Fibroblast of peridontal ligament (primary cell): ENCODE data around the gene GPR171.
A peak's percentile ranks its signal among the peaks of the same experiment; 100 is the strongest.

Source experiments
- DNase-seq: peaks from one replicate; pipeline ENCODE4 v3.0.0-alpha.2; 2010; ENCODE audit errors: extremely low read depth

Gene GPR171

DNA sequence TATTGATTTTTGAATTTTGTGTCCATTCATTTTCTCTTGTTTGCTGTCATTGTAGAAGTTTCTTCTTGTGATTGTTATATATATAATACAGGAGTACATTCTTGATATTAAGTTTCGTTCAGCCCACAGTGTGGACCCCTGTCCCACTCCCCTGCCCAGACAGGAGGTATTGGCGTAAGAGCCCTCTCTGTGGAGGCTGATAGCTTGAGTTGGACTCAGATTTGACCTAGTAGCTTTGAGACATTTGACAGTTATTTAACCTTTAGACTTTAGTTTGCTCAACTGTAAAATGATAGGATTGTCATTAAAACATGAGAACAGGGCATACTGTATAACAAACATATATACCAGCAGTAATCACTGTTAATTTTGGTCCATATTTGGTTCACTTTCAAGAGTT is 27.1 kb downstream of the GPR171 start:
- DNase-seq: no peak

DNA sequence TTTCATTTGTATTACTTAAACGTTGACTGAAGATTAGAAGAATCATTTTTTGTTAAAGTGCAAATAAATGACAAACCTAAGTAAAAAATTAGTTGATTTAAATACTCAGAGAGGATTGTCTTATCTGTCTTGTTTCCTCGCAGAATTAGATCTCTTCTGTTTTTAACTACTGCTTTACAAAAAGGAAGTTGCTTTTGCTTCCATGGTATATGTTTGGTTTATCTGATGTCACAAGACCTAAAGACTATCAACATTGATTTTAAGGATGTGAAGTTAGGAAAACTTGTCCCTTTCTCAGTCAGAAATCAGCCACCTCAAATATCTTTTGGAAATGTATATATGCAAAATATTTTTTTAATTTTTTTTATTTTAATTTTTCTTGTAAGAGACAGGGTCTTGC is 28.7 kb downstream of the GPR171 start:
- DNase-seq: no peak

DNA sequence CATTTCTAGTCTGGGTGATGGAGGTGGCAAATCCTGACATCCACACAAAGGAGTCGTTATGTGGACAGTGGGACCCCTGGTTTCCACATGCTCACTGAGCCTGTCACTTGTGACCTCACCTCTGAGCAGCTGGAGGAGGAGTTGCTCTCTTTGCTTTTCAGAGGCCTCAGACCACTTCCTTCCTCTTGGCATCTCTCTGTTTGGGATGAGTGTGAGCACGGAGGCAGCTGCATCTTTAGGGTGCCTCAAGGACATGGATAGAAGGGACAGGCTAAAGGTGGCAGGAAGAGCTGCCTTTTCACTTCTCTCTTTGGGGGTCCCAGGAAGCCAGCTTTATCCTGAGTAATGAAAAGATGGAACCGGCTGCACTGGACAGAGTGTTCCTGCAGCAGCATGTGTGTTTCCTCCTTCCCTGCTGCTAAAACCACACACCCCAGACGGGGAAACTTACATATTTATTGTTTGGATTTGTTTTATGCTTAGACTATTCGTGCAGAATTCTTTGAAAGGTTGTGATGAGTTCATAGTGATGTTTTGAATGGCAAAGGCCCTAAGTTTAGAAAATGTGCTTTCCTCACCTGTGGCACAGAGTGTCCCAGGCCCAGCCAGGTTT is 31.8 kb downstream of the GPR171 start:
- no peak for DNase-seq

DNA sequence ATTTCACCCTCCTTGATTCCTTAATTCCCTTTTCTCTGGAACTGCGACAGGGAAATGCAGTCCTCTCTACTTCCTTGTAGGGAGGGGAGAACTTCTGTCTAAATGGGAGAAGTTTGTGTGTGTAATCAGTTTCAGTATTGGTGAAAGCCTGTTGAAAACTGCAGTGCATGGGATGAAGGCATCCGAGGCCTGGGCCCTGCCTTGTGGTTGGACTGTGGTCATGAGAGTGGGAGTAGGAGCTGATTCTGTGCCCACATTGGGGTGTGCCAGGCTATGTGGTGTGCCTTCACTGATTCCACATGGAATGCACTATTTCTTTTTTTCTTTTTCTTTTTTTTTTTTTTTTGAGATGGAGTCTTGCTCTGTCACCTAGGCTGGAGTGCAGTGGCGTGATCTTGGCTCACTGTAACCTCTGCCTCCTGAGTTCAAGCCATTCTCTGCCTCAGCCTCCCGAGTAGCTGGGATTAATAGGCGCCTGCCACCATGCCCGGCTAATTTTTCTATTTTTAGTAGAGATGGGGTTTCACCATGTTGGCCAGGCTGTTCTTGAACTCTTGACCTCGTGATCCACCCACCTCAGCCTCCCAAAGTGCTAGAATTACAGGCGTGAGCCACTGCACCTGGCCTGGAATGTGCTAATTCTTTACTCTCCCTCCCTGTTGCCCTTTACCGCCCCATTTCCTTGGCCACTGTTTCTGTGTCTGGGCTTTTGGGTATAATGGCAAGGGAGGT is 32.9 kb downstream of the GPR171 start:
- peak; percentile 41 for DNase-seq

DNA sequence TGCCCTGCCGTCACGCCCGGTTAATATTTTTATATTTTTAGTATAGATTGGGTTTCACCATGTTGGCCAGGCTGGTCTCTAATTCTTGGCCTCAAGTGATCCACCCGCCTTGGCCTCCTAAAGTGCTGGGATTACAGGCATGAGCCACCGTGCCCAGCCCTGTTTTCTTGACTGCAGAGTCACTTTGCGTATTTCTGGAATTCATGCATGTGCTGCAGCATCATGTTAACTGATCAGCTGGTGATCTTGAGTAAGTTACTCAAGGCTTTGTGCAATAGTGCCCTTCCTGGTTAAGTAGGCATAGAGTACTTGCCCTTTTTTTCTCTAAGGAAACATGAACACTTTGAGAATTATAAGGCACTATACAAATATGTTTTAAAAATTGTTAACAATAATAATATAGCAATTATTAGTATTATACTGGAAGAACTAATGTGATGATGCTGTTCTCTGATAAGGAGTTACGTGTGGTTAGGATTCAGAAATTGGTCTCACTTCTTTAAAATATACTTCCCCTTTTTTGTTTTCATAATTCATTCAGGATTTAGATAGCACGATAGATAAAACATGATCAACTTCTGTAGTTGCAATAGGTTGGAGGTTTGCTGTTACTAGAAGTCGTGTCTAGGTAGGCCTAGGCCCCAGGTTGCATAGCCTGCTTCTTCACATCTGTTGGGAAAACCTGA is 33.6 kb downstream of the GPR171 start:
- peak; percentile 15 for DNase-seq

DNA sequence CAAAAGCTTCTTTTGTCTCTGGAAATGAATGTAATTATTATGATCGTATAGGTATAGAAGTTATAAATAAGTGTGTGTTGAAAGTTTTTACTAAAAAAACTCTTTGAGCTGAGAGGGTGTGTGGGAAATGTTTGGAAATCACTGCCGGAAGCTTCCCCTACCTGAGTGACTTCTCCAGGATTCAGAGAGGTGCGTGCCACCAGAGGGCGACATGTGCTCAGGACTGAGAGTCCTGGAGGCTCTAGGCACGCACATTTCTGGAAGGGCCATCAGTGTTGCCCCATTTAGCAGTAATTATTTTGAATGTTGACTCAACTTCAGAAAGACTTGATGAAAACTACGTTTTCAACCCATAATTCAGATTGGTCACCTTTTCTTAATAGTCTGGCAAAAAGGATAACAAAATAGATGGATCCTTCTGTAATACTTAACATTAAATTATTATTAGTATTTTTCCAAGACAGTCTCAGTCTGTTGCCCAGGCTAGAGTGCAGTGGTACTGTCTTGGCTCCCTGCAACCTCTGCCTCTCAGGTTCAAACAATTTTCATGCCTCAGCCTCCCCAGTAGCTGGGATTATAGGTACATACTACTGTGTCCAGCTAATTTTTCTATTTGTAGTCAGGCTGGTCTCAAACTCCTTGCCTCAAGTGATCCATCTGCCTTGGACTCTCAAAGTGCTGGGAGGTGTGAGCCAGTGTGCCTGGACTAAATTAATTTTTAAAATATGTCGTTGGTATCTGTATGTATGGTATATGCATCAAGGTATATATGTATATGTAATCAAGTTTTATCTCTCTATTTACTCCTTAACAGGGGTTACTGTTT is 34.5 kb downstream of the GPR171 start:
- DNase-seq: peak; percentile 62

DNA sequence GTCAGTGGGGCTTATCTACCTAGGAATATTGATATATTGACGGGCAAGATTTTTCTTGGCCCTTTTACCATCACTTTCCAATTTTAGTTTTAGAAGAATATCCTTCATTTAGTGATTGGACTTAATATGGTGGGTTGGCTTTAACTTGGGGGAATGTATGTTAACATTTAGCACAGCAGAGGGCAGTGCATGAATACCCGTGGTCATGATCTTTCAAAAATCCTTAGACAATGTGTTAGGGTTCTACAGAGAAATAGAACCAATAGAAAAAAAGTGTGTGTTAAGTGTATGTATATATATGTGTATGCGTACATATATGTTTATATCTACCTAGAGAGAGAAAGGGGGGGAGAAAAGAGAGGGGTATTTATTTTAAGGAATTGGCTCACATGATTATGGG is 36.9 kb downstream of the GPR171 start:
- no peak for DNase-seq

DNA sequence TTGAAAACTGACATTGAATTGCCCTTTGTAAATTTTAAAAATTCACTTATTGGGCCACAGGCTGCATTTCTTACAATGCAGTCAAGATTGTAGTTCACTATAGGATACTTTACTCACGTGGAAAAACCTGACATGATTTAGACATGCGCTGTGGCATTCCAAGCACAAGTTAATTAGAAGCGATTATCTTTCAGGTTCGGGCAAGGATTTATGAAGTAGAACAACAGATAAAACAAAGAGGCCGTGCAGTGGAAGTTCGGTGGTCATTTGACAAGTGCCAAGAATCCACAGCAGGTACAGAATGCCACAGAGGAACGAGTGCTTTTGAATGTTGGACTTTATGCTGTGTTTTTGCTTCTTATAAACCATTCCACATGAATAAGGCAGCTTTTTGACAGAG is 37.8 kb downstream of the GPR171 start:
- DNase-seq: no peak

DNA sequence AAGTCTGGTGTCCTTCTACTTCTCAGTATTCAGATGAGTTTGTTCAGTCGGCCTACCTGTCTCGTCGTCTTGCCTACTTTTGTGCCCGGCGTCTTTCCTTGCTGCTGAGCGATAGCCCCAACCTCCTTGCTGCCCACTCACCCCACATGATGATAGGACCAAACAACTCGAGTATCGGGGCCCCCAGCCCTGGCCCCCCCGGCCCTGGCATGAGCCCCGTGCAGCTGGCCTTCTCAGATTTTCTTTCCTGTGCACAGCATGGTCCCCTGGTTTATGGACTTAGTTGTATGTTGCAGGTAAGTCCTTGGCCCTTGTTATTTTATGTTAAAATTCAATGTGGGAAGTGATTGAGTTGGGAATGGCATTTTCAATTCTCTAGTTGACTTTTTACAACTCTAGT is 43.2 kb downstream of the GPR171 start:
- no peak for DNase-seq

DNA sequence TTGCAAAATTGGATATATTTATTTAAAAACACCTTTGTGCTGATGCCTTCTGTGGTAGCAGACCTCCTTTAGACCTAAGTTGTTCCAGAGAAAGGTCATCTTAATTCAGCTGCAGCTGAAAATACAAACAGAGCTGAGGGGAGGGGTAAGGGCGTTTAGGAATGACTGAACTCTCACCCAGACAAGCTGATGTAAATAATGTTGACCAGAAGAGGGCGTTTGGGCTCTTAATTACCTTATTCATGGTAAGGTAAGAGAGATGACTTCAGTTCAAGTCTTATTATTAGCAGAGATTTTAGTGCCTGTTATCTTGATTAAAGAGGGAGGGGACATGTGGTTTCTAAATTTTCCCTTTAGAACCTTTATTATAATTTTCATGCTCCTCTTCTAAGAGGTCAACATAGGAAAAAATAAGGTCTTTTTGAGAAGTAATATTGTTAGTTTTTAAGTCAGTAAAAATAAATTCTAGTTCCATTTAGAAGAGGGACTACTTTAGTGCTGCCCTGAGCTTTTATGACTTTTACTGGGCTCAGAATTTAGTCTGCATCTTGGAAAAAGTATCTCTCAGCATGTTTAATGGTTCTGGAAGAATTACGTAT is 46.3 kb downstream of the GPR171 start:
- DNase-seq: peak; percentile 57

DNA sequence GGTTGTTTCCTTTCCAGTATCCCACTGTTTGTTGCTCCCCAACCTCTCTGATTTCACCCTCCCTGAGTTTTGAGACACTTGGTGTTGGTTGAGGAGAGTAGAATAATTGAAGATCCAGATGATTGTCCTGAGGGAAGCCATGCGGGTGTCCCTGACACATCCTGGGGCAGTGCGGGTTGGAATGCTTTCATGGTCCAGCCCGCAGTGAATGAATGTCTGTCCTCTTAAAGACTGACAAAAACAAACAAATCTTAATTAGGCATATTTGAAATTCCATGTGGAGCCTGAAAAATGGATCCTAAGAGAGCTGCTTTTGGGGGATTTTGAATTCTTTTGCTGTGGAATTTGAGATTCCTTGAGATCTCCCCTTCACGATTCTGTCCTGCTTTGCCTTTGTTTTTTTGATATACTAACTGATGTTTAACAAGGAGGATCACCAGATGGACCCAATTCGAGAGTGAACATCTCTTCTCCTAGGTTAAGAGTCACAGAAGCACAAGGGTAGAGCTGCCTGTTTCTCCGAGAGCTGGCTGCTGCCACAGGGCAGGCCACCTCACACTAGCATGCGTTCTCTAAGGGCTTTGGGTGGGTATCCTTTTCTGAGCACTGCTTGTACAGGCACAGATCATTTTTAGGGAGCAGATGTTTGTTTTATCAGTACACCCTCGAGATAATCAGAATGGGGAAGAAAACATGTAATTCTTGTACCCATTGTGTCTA is 47.4 kb downstream of the GPR171 start:
- no peak for DNase-seq

DNA sequence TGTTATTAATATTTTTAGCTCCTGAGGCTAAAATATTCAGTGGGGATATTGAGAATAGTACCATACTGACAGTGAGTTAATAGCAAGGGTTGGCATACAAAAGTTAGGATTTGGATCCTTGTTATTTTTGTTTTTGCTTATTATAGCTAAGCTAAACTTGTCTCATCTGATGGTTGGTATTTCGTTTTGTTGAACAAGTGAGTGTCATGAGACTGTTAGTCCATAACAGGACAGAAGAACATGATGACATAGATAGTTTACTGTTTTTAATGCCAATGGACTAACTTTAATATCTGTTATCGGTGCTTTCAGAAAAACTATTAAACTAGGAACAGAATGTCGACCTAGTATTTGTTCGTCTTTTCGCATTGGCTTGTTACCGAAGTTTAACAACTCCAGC is 48.5 kb downstream of the GPR171 start:
- DNase-seq: no peak

DNA sequence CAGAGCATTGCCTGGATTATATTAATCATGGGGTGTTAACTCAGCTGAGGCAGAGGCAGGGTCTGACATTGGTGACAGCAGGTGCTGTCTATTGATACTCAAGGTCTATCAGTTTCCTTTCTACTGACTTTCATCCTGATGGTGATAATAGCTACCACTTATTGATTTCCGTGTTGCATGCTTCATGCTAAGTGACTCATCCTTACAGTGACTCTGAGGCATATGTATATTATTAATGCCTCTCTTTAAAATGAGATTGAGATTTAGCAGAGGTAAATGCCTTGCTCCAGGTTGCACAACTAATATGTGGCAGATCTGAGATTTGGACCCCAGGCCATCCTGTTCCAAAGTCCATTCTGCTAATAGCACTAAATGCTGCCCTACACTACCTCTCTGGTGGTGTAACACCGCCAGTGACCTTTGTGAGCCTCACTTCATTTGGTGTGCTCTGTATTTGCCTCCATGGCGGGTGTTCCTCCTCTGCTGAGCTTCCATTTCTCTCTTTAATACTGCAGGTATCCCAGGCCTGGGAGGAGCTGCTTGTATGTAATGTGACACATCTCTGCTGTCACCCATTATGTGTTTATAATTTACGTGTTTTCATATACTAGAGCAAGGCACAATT is 50.4 kb downstream of the GPR171 start:
- DNase-seq: no peak
